Fibroblast of lung (primary cell): Measurements from ENCODE around the gene GNL3L. TPM values are rescaled to one million over a fixed set of nuclear protein-coding genes. Genes with fewer than 3 reads are reported as not detected.

Experiments
- DNase-seq, 2 donors: peaks; one replicate each; pipeline versions ENCODE4 v3.0.0 to v3.0.0-alpha.2; 2010; ENCODE audit warnings: low read depth in 2 of 2
- H2AFZ ChIP-seq: 2 replicates; pipeline ENCODE4 v1.5.1; 2012; ENCODE audit warnings: low read length, control low read depth, inconsistent platforms
- H3K27ac ChIP-seq: 2 replicates; pipeline ENCODE4 v1.5.1; 2011; ENCODE audit warnings: low read length, control low read depth; ENCODE audit not compliant: insufficient read depth
- H3K27me3 ChIP-seq: 2 replicates; pipeline ENCODE4 v1.5.1; 2011; ENCODE audit warnings: mild to moderate bottlenecking, low read length; ENCODE audit not compliant: control insufficient read depth, insufficient read depth
- H3K36me3 ChIP-seq: 2 replicates; pipeline ENCODE4 v1.5.1; 2011; ENCODE audit warnings: low read length; ENCODE audit not compliant: control insufficient read depth, insufficient read depth
- H3K4me1 ChIP-seq: 2 replicates; pipeline ENCODE4 v1.5.1; 2011; ENCODE audit warnings: low read length; ENCODE audit not compliant: control insufficient read depth, insufficient read depth; ENCODE audit errors: extremely low read depth
- H3K4me2 ChIP-seq: 2 replicates; pipeline ENCODE4 v1.5.1; 2011; ENCODE audit warnings: low read length, control low read depth; ENCODE audit not compliant: insufficient read depth; ENCODE audit errors: extremely low read depth
- H3K4me3 ChIP-seq, 4 experiments: fragments of 200-600 bp in 1 of 4; sonication (generic) in 1 of 4; replicated peaks in 1 of 4; 2 replicates each; pipeline ENCODE4 v1.5.1; 2011 to 2016; ENCODE audit warnings: low read length in 4 of 4, low read depth in 3 of 4, mild to moderate bottlenecking in 3 of 4, control low read depth in 2 of 4, inconsistent platforms in 1 of 4, mixed read lengths in 1 of 4; ENCODE audit not compliant: insufficient read depth in 1 of 4; ENCODE audit errors: control extremely low read depth in 1 of 4
- H3K79me2 ChIP-seq: 2 replicates; pipeline ENCODE4 v1.5.1; 2012; ENCODE audit warnings: mild to moderate bottlenecking, low read length, inconsistent platforms; ENCODE audit not compliant: control insufficient read depth, insufficient read depth
- H3K9ac ChIP-seq: 2 replicates; pipeline ENCODE4 v1.5.1; 2011; ENCODE audit warnings: mild to moderate bottlenecking, low read length, control low read depth; ENCODE audit not compliant: insufficient read depth
- H3K9me3 ChIP-seq: 2 replicates; pipeline ENCODE4 v1.5.1; 2012; ENCODE audit warnings: low read depth, low read length; ENCODE audit not compliant: control insufficient read depth, insufficient read depth
- H4K20me1 ChIP-seq: 2 replicates; pipeline ENCODE4 v1.5.1; 2011; ENCODE audit warnings: low read length; ENCODE audit not compliant: control insufficient read depth, insufficient read depth; ENCODE audit errors: extremely low read depth
- CTCF ChIP-seq, 2 donors: IDR thresholded peaks in 1 of 2; conservative IDR thresholded peaks in 1 of 2; 1 replicate in 1 of 2; 2 replicates in 1 of 2; pipeline ENCODE4 v1.5.1; 2011 to 2012; ENCODE audit warnings: low read length in 2 of 2, control low read depth in 1 of 2, inconsistent platforms in 1 of 2, low read depth in 1 of 2, mild to moderate bottlenecking in 1 of 2
- EZH2 ChIP-seq: IDR thresholded peaks from 2 replicates; pipeline ENCODE4 v1.5.1; 2012; ENCODE audit warnings: low read length, control low read depth, mild to moderate bottlenecking; ENCODE audit errors: missing control alignments
- polyA plus RNA-seq, 2 donors: library from polyadenylated mRNA; depleted of rRNA in 1 of 2; stranded (reverse) in 1 of 2; unstranded in 1 of 2; fragments of >200 nt; gene quantifications; 2 replicates each; pipeline ENCODE4 v1.2.1, GENCODE V29; 2011 to 2012; ENCODE audit warnings: missing spikeins in 1 of 2
- total RNA-seq: library from RNA; depleted of rRNA; stranded (reverse); fragments of >200 nt; gene quantifications from 2 replicates; pipeline ENCODE4 v1.2.1, GENCODE V29; 2014

GNL3L gene
- total and polyA plus RNA-seq, 2 donors (not counting 1 experiment from before 2014, with no cell fraction given) = 17.3 to 29.3 TPM

DNA sequence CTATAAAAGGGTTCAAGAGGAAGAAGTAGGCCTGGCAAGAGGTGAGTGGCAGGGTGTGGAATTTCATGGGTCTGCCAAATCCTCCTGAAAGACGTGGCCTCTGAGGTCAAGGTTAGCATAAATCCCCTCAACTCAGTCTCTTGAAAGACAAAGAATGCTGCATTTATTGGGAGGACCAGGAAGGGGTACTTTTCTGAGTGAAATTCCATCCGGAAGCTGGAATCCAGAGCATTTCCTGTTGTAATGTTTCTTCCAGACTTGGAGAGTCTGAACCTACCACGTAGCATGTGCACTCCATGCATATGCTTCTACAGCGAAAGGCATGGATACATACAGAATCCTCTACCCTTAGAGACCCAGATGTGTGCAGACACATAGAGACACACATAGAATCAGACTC lies 20.6 kb upstream of the GNL3L start:
- H2AFZ ChIP-seq = no peak overlapping the region
- H3K36me3 ChIP-seq = no peaks in the 10 kb centered on the region
- H3K9me3 ChIP-seq = no peaks in the 10 kb centered on the region
- H3K4me2 ChIP-seq = no peak overlapping the region
- H3K4me3 ChIP-seq = no peak overlapping the region
- peak in 1 of 2 donors; percentile 37 for DNase-seq
- TF ChIP-seq EZH2 (no peak), CTCF (conservative IDR thresholded peaks at IDR 0.05 in 1 of 2, IDR thresholded peaks at IDR 0.05 in 1 of 2; ENCODE audit: low read depth in 1 of 2, low read length in 2 of 2) (no peak)
- H3K27ac ChIP-seq = no peak overlapping the region
- no peaks in the 10 kb centered on the region for H4K20me1 ChIP-seq
- H3K79me2 ChIP-seq = no peaks in the 10 kb centered on the region
- H3K9ac ChIP-seq = no peak overlapping the region
- H3K4me1 ChIP-seq = no peaks in the 10 kb centered on the region
- no peaks in the 10 kb centered on the region for H3K27me3 ChIP-seq

DNA sequence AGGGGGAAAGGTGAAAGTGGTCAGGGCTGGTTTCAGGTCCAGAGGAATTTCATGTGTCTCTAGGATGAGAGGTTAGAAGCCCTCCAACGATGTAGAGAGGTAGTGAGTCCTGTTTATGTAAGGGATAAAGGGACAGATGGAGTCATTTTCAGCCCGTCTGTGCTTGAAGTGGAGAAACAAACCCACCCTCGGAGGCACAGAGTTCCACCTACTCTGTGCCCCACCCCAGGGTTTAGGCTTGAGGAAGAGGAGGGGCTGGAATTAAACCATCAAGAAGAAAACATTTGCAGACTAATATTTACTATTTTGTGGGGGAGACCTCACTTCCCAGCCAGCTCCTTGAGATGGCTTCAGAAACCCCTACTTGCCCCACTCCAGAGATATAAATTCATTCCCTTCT lies 868 bp upstream of the GNL3L start:
- H3K36me3 ChIP-seq = no peaks in the 10 kb centered on the region
- H3K9ac ChIP-seq = no peak overlapping the region
- no peak for DNase-seq
- H3K27ac ChIP-seq = peak overlapping the region; percentile 83
- peak overlapping the region; percentile 11 for H3K4me2 ChIP-seq
- H3K4me1 ChIP-seq = no peaks in the 10 kb centered on the region
- H3K79me2 ChIP-seq = peaks cover 22% of the 10 kb centered on the region
- H2AFZ ChIP-seq = peak overlapping the region; percentile 73
- H4K20me1 ChIP-seq = no peaks in the 10 kb centered on the region
- no peaks in the 10 kb centered on the region for H3K9me3 ChIP-seq
- no peaks in the 10 kb centered on the region for H3K27me3 ChIP-seq
- H3K4me3 ChIP-seq = peak overlapping the region in 3 of 4 experiments; percentile 39 to 65 (median 63)
- TF ChIP-seq CTCF (conservative IDR thresholded peaks at IDR 0.05 in 1 of 2, IDR thresholded peaks at IDR 0.05 in 1 of 2; ENCODE audit: low read depth in 1 of 2, low read length in 2 of 2) (no peak), EZH2 (no peak)

GRCh38 chrX:54530357-54530900 lies 410 bp downstream of the GNL3L start:
- peaks cover 24% of the 10 kb centered on the region for H3K79me2 ChIP-seq
- no peaks in the 10 kb centered on the region for H4K20me1 ChIP-seq
- no peaks in the 10 kb centered on the region for H3K4me1 ChIP-seq
- peak overlapping the region; percentile 75 for H3K4me2 ChIP-seq
- peak overlapping the region; percentile 63 for H2AFZ ChIP-seq
- no peaks in the 10 kb centered on the region for H3K27me3 ChIP-seq
- no peaks in the 10 kb centered on the region for H3K9me3 ChIP-seq
- peak overlapping the region; percentile 62 to 93 (median 76) for H3K4me3 ChIP-seq
- DNase-seq = no peak
- peak overlapping the region; percentile 82 for H3K27ac ChIP-seq
- H3K36me3 ChIP-seq = no peaks in the 10 kb centered on the region
- peak overlapping the region; percentile 66 for H3K9ac ChIP-seq
- no peak for TF ChIP-seq CTCF (conservative IDR thresholded peaks at IDR 0.05 in 1 of 2, IDR thresholded peaks at IDR 0.05 in 1 of 2; ENCODE audit: low read depth in 1 of 2, low read length in 2 of 2)
- no peak for TF ChIP-seq EZH2
